NCI-H510A treated with DMSO at 0.1 percent for 48 hours (cell line): ENCODE measurements around the gene FAM107A.

ENCODE experiments used
- DNase-seq: peaks from one replicate; lab custom pipeline; 2025; lab: John Stamatoyannopoulos, UW

FAM107A gene

DNA sequence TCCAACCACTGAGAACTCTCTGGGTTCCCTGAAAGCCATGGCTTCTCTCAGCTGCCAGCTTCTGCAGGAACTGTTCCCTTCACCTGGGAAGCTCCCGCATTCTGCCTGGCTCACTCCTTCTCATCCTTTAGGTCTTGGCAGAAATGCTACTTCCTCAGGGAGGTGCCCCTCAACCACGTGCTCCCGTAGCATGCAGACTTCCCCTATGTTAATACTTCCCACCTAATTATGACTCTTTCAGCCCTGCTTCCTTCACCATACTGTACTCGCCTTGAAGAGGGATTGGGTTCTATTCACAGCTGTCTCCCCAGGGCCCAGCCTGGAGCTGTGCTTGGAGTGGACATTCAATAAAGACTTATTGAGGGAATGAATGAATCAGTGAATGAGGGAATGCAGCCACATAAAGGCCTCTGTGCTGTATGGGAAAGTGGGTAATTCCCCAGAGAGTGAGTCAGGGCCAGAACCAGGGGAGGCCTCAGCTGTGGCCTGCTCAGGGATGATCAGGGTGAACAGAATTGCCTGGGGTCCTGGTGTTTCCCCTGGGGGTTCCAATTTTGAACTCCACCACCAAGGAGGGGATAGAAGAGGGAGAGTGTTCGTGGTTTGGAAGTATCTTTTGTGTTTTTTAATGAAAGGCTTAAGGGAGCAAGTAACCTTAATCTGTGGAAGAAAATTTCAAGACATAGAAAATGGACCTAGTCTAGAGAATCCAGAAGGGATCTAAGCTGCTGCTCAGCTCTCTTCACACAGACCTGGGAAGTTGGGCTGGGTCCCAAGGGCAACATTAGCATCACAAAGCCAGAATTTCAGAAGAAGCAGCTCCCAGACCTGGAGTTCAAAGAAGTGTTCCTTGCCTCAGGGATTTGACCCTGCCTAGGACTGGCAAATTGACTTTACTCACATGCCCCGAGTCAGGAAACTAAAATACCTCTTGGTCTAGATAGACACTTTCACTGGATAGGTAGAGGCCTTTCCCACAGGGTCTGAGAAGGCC is 14.6 kb upstream of the FAM107A start:
- no peak for DNase-seq

DNA sequence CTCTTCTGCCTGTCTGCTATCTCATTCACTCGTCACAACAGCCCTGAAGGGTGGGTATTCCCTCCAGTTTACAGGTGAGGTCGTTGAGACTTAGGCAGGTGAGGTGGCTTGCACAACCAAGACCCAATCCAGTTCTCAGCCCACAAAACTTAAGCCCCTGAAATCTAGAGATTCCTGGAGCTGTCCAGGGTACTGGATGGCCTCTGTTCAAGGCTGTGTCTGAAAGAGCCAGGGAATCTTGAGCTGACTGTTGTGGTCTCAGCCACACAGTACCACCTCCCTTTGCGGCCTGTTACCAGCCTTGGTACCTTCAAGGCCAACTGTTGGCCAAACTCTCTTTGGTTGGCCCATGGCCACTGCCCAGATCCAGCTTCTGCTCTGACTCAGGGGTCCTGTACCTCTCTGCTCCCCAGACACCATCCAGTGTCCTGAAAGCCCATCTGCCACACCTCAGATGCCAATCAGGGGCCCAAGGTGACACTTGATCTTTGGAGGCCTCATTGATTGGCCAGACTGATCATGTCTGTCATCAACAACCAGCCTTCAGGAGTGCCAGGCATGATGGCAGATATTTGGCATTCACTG is 10.9 kb upstream of the FAM107A start:
- DNase-seq: no peak

DNA sequence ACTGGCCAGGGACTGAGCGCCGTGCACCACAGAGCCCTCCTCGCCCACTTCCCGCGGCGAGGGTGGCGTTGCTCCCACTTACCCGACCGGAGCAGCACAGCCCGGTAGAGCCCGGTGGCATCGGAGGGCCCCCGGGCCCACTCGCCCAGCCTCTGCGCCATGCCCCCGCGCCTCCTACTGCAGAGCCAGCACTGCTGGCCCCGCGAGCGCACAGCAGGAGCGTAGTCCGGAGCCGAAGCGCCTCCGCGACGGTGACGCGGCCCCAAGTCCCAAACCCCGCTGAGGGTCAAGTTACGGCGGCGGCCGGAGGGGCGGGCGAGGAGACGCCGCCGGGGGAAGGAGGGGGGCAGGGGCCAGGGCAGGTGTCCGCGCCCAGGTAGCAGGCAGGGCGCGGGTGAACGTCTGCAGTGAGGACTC is 9.6 kb upstream of the FAM107A start:
- peak; percentile 14 for DNase-seq

DNA sequence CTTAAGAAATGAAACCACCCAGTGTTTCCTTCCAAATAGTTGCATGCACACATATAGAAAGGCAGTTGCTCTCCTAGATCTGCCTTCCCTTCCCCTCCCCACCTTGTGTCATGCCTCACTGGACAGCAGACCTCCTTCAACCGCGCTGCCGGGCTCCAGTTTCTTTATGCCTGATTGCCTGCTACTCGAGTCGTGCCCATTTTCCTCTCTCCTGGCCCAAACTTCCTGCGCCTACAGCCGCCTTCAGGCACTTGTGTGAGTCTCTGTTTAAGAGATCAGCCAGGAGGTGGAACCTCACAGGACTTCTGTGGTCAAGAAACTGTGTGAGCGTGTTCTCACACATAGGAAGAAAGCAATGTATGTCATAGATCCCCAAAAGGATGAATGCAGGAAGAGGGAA is 8.8 kb upstream of the FAM107A start:
- DNase-seq: peak; percentile 13

DNA sequence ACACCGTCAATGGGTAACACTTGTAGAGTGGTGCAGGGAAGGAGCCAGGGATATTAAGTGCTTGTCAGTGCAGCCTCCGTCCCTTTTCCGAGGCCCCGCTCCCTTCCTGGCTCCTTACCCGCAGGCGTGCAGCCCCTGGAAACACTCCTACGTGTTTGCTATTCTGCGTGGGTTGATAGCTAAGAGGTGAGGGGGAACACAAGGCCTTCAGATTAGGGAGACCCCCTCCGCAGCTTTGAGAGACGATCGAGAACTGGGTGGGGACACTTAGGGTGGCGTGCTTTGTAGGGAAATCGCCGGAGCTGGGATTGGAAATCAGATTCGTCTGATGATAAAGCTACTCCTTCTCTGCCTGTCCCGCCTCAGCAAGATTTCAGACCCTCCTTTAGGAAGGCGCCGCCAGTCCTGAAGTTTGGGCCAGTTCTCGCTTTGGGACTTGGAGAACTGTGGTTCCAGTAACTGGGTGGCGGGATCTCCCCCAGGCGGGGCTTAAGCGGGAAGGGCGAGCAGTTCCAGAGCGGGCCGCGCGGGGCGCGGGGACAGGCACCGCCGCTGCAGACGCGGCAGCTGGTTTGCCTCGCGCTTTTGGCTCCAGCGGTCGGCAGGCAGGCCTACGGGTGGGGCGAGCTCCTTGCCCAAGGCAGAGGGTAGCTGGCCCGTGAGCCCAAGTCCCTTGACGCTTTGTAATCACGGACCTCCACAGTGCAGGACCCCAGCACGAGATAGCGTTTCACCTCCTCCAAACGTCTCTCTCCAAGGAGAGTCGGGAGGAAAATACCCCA is 8.0 kb upstream of the FAM107A start:
- peak; percentile 65 for DNase-seq

DNA sequence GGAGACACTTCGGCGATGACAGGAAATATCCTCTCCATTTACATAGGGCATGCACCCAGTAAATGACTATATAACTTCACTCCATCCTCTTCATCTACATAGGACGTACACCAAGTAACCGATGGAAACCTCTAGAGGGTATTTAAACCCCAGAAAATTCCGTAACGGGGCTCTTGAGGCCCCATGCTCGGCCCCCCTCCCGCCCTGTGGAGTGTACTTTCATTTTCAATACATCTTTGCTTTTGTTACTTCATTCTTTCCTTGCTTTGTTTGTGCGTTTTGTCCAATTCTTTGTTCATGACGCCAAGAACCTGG is 7.5 kb upstream of the FAM107A start:
- DNase-seq: no peak

DNA sequence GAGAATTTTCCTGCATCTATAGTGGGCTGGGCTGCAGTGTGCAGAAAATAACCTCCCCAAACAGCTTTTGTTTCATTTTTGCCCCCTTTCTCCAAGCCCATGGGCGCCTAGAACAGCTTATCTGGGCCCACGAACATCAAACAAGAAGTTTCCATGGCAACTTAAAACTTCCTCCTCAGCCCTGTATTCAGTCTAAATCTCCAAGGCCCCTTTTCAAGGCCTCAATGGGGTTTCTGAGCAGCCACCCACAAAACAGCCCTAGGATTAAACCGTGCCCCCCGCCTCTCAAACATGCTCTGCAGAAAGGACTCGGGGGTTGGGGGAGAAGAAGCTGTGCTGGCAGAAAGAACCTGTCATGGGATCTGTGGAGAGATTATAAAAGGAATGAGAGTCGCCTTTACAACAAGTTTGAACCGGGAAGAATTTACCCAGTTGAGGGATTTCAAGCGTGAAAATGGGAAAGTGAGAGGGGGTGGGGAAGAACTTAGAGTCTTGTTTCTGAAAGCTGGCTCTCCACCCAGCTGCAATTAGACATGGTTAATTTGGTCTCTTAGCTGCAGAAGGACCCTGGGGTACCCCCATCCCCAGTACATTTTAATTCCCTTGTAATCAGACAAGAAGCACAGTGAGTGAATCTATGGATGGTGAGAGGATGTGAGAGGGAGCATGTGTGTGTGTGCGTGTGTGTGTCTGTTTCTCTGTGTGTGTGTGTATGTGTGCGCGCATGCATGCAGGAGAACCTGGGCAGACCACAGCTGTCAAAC is 4.3 kb upstream of the FAM107A start:
- DNase-seq: peak; percentile 4

DNA sequence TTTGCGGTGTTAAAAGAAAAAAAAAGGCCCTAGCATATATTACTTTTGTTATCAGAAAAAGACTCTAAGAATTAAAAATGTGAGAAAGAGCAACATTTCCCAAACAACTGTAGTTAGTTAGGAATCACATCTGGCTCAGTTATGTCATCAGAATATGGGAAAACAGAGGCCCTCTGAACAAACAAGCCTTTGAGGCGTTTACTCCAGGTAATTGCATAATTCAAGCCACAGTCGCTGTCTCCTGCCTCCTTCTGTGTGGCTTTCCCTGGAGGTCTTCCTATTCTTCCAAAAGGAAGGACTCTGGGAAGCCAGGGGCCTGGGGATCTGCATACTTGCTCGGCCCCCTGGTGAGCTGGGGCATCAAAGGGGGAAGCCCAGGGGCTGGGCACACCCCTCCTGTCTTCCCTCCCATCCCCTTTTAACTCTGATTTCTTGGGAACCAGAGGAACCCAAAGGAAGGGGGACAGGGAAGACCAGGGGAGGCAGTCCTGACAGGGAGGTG is 3.7 kb upstream of the FAM107A start:
- no peak for DNase-seq

DNA sequence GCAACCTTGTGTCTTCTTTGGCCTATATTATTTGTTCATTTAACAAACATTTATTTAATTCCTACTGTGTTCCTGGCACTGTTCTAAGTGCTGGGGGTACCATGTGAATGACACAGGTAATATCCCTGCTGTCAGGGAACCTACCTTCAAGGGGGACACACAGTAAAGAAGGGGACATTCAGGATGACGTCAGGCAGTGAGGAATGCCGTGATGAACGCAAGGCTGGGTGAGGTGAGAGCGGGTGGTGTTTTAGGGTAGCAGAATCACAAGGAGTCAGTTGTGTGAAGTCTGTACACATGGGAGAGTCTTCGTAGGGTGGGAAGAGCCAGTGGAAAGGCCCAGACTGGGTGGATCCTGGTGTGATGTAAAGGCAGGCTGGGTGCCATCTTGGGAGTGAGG is 1.7 kb upstream of the FAM107A start:
- DNase-seq: no peak

DNA sequence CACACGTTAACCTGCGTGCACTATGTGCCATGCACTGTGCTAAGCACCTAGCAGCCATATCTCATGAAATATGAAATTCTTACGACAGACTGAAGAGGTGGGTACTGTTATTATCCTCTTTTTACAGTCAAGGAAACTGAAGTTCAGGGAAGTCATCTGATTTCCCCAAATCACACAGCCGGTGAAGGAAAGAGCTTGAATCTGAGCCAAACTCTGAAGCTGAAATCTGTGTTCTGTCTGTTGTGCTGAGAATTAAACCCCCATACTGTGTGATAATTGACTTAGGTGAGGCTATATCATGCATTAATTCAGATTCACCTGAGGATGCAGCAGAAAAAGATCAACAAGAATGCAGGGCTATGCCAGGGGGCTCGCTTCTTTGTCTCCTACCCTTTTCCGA is 475 bp downstream of the FAM107A start:
- no peak for DNase-seq

DNA sequence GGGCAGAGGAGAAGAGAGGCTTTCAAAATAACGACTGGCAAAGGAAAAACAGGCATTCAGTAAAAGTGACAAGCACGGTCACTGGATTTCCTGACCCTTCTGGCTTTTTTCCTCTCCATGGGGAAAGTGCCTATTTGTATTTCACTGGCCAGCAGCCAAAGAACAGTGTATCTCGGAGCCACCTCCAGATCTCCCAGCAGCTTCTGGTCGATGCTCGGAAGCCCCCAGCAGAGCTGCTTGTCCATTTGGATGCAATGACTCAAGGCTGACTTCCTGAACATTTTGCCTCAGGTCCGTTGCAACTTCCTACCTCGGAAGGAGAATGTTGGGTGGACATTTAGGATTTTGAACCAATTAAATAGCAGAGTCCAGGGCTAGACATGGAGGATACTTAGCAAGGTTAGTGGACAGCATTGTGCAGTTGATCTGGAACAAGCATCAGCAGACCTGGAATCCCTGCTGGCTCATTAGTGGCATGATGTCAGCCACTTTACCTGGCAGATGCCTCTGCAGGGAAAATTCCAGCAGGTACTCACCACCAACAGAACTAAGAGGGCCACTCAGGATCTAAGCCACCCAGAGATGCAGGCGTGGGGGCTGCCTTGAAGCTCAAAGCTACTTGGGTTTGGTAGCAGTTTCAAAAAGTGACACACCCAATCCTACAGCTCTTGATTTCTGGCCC is 1.1 kb downstream of the FAM107A start:
- no peak for DNase-seq

DNA sequence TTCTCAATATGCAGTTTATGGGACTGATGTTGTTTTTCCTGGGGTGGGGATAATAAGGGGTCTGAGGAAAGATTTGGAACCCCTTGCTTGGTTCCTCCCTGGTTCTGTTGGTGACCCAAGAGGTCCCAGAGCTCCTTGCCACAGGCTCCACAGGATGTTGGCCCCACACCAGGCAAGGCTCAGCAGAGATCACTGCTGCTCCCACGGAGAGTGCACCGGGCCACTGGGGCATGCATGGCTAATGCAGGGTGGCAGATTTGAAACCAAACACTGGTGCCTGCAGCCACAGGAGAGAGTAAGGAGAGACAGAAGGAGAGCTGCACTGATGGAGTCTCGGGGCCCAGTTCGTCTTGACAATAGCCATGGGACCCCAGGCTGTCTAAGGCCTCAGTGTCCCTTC is 2.5 kb downstream of the FAM107A start:
- DNase-seq: no peak

DNA sequence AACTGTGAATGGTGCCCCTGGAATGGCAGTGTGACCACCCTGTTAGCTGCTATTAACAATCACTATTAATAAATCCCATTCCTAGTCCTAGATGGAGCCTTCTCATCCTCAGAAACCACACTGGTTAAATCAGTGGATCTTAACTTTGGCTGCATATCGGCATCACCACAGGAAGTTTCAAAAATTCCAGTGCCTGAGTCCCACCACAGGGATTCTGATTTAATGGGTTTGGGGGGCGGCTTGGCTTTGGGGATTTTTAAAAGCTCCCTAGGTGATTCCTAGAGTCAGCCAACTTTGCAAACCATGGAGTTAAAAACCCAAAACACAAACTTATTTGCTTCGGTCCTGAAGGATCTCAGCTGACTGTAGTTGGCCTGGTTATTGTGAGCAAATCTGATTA is 3.1 kb downstream of the FAM107A start:
- no peak for DNase-seq

DNA sequence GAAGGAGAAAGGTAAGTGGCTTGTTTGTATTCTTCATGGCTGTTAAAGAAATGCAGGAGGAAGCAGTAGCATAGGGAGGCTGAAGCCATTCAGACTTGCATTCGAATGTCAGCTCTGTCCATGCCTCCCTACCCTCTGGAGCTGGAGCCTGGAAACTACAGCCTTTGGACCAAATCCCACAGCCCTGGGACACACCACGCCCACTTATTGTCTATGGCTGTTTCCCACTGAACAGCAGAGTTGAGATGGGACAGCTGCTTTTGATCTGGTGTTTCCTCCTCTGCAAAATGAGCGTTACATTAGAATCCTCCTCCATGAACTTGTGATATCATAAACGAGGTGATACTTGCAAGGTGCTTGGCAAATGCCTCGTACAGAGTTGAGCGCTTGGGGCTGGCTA is 3.6 kb downstream of the FAM107A start:
- no peak for DNase-seq

DNA sequence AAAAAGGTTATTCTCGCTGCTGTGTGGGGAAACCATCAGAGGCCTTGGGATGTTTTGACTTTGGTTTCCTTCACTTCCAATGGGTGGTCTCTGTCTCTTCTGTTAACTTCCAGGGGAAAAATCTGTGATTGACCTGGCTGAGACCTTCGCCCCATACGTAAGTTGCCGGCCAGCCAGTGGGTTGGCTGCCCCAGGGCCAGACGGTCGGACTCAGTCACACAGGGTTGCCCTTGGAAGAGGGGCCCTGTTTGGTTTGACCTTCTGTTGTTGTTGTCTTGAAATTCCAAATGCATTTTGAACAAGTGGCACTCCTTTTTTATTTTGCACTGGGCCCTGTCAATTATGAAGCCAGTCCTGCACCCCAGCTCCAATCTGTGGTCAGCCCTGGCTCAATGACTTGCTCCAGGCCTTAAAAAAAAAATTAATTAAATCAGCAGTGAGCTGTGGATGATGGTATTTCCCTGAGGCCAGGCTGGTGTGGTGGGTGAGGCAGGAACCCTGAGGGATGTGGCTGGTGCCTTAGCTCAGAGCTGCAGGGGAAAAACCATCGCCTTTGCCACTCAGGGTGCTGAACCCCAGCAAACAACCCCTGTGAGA is 4.5 kb downstream of the FAM107A start:
- no peak for DNase-seq

DNA sequence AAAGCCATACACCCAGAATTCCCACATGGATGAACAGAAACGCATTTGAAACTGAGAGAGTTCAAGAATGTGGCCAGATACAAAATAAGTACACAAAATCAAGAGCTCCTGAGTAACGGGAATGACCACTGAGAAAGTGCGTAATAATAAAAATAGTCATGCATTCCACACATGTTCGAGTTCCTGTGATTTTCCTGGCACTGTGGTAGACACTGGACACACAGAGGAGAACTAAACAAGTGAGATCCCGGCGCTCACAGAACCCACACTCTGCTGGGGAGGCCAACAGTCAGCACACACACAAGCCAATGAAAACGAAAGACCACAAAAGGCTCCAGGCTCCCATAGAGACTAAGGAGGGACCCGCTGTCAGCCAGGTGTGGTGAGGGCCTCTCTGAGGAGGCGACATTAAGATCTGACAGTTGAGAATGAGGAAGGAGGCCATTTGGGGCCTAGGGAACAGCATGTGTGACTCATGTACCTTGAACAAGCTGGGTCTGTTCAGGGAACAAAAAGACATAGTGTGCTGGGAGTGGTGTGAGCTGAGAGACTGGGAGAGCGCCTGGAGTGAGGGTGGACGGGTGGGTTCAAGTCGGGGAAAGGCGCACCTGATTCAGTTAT is 5.1 kb downstream of the FAM107A start:
- DNase-seq: no peak

DNA sequence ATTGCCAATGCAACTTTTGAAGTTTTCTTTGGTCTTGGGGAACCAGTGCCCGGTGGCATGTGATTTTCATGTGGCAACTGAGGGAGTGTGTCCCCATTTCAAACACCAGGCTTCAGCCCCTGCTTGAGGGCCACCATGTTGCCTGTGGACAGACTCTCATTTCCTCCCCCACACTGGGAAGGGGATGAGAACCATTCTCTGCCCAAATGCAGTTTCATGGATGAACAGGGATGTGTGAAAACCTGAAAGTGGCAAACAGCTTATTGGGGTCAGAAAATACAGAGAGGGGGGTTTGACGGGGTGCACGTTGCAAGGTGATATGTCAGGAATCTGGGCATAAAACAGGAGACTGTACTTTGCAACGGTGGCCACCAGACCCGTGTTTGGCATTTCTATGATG is 6.3 kb downstream of the FAM107A start:
- no peak for DNase-seq

DNA sequence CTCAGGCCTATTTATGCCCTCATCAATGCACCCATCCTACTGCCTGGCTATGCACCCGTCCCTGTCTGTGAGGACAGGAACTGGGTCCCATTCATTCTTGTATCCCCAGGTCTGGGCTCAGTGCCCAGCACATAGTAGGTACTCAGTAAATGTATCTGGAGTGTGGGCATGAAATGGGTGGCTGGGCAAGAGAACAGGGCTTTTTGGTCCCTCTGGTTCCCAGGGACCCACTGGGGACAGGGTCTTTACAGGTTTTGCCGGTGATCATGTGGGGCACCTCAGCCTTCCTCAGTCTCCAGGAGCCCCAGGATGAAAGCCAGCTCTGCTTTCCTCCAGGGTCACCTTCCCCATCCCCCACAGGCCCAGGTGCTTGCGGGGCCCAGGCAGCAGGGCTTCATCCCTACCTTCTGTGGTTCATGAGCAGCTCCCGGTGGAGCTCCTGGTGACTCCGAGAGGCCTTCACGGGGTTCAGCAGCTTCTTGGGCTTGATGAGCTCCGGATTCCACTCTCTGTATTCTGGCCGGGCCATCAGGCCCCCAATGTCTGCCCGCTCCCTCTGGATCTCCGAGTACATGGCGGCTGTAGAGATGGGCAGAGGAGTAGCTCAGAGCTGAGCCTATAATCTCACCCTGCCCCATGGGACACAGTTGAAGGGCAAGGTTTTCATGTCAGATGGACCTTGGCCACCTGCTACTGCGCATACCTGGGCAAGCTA is 7.7 kb downstream of the FAM107A start:
- DNase-seq: no peak

DNA sequence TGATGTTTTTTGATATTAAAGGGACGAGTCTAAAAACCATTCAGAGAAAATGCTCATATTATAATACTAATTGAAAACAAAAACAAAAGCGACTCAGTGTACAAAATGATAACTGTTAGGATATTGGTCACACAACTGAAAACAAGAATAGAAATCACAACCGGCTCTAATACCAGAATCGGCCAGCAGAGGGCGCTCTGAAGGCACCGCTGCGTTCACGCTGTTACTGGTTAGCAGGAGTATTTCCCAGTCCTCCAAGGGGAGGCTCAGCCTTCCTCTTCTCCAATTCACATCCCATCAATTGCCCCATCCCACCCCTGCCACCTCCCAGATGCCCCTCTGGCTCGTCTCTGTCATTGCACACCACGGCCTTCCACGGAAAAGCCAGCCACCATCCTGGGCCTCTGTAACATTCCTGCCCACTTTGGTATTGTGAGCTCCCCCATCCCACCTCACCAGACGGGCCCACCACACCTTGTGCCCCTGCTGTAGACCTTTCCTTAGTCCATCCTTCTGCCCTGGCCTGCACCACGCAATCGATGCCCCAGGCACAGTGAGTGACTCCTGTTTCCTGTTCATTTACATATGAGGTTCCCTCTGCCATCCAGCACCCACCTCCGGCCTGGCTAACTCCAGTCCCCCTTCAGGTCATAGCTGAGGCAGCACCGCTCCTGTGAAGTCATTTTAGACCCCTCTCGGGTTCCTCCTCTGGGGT is 8.5 kb downstream of the FAM107A start:
- DNase-seq: peak; percentile 34
